ENCODE results near the gene SEC23B.

The SEC23B gene

DNA sequence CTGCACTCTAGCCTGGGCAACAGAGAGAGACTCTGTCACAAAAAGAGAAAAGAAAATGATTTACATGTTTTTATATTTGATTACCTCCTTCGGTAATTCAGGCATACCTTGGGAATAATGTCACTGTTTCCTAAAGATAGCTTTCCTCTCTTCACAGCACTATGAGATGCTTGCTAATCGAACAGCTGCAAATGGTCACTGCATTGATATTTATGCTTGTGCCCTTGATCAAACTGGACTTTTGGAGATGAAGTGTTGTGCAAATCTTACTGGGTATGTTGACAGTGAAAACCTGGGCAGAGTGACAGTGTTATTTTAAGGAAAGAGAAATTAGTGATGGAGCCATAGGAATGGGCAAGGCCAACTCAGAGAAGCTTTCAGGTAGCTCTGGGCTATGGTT is 19.6 kb downstream of the SEC23B start:
- no peak for DNase-seq

DNA sequence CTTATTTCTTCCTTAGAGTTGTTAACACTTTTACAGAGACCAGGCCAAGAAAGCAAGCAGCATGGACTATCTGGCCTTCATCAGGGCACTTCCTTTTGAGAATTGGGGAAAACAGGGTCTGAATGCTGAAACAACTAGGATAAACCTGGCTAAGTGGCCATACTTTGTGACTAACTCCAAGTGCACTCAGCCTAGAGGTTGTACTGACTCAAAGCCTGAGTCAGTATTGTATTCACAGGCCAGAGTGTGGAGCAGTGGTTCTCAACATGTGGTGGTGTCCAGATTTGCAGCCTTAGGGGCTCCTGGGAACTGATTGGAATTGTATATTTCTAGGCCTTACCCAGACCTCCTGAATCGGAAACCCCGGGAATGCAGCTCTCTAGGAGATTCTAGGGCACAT is 20.1 kb downstream of the SEC23B start:
- DNase-seq, result no peak

DNA sequence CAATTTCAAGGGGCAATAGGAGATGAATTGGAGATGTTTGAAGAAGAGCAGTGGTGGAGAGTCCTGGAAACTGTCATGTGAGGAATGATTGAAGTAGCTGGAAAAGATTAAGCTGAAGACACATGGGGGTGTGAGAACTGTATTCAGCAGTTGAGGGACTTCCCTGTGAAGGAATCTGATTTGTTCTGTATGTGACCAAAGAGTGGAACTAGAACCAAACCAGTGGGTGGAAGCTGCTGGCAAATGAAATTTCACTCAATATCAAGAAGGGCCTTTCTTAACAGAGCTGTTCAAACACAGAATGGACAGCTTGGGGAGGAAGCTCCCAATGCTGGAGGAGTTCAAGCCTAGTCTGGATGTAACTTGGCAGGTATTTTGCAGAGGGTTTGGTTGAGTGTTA is 21.3 kb downstream of the SEC23B start:
- DNase-seq, result no peak

DNA sequence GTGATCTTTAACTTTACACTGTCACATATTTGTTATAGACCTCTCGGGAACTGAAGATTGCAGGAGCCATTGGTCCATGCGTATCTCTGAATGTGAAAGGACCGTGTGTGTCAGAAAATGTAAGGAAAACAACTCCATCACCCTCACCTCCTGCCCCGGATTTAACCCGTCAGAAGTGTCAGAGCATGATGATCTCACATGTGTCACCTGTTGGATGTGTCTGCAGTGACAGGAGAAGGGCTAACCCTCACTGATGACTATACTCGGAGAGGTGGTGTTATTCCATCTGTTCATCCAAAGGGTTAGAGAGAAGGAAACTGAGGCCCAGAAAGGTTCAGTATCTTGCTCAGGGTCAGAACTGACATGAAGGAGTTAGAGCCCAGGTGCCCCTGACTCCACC is 24.9 kb downstream of the SEC23B start:
- DNase-seq, result no peak

DNA sequence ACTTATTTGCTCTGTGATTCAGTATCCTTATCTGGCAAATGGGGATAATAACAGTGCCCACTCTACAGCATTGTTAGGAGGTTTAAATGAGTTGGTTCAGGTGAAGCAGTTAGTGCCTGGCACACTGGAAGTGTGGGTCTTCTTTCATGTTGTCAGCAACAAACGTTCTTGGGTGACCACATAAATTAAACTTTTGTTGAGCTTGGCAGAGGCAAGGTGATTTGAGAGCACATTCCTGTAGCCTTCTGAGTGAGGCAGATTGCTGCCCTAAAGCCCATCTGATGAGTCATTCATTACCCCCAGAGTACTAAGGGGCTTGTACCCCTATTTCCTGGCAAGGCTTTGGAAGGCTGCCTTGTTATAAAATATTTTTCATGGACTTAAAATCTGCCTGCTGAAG is 25.8 kb downstream of the SEC23B start:
- no peak for DNase-seq

DNA sequence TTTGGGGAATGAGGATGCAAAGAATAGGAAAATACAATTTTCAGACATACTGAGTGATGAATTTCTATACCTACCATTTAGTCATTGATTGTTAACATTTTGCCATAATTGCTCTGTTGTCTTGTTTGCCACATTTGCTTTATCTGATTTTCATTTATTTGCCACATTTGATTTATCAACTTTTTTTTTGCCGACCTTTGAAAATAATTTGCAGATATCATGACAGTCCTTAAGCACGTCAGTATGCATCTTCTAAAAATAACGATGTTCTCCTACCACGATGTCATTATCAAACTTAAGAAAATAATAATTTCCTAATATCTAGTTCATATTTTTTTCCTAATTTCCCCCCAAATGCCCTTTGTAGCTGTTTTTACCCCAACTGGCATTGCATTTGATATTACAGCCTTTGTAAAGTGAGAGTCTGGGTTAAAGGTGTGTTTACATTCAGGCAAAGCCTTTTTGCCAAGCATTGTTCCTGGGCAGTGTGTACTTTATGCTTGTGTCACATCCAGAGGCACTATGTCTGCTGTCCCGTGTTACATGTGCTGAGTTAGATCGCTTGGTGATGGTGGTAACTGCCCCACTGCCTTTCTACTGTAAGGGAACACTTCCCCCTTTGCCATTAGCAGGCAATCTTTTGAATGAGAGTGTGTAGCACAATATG is 26.4 kb downstream of the SEC23B start:
- DNase-seq, result no peak

DNA sequence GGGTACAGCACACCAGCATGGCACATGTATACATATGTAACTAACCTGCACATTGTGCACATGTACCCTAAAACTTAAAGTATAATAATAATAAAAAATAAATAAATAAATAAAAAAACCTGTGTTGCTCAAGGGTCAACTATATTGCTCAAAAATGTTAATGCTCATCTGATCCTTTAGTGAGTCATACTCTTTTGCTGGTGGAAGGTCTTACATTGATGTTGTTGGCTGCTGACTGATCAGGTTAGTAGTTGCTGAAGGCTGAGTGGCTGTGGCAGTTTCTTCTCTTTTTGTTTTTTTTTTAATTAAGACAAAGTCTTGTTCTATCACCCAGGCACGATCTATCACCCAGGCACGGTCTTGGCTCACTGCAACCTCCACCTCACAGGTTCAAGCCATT is 29.9 kb downstream of the SEC23B start:
- DNase-seq, result no peak

DNA sequence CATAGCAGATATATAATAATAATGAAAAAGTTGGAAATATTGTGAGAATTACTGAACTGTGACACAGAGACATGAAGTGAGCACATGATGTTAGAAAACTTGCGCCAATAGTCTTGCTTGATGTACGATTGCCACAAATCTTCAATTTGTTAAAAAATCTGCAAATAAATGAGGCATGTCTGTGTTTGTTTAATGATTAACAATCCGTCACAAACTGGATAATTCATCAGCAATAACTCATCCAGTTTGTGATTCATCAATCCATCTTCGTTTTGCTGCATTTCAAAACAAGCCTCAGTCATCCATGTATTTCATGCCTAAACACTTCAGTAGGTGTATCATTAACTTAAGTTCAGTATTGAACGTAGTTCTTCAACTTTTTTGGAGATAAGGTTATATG is 34.0 kb downstream of the SEC23B start:
- DNase-seq, result no peak

DNA sequence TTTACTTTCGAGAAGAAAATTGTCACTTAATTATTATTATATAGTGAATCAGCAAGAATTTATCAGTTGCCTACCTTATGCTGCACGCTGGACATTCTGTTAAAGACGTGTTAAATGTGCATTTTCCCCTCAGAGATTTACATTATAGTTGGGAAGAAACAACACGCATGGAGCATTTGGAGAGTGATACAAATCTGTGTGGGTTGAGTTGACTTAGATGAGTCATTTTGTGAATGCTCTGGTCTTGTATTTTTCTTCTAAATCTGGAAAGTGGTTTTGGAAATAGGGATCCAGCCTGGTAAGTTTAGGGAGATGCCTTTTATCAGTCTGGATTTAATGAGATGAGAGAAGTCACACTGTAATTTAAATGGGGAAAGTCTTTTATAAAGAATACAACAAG is 35.5 kb downstream of the SEC23B start:
- no peak for DNase-seq

DNA sequence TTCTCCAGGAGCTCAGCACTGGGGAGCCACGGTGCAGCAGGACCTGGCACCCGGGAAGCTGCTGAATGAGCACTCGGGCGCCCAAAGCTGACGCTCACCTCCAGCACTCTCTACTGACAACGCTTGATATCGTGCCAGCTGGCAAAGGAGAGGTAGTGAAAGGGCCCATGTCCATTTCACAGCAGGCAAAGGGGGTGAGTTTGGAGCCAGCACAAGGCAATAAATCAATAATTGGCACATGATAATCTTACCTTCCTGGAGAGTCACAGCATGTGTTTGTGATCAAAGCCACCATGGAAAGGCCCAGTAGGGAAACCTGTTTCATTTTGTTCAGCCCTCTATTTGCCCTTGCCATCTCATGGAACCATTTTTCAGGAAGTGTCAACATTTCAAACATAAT is 36.2 kb downstream of the SEC23B start:
- DNase-seq, result no peak

DNA sequence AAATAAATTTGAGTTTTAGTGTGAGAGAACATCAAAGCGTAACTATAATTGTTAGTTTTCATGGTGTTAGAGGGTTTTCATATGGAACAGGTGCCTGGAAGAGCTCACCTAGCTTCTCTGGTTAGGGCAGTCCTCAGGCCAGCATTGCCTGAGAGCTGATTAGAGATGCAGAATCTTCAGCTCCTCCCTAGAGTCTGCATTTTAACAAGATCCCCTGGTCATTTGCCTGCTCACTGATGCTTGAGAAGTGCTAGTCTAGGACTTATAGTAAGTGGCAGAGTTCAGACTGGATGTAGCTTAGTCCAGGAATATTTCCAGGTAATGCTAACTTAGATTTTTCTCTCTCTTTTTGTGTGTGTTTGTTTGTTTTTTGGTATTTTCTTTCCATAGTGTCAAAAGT is 37.8 kb downstream of the SEC23B start:
- no peak for DNase-seq

DNA sequence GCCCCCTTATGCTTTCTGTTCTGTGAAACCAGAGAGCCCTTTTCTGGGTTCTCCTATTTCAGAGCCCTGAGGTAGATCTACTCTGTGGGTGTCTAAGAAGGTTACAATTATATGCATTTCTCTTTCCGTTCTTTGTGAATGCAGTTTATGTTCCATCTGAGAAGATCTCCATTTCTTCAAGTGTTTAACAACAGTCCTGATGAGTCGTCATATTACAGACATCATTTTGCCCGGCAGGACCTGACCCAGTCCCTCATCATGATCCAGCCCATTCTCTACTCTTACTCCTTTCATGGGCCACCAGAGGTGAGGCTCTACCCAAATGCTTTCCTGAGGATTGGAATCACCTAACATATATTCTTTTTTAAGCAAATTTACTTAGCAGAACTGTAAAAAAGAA is 40.7 kb downstream of the SEC23B start:
- DNase-seq, result no peak

DNA sequence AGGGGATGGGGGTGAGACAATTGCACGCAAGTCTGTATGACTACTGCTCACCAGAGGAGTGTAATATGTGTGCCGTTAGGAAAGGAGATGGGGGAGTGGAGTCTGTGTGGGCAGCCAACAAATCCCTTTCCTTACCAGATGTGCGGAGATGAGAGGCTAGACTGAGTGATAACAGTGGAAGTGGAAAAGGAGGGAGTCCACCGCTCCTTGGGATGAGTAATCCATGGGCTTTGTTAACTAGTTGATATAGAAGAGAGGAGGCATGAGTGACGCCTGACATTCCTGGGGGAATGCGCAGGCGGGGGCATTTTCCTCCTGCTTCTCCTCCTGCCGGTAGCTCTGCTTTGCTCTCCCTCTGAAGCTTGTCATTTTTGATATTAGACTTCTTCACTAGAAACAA is 46.0 kb downstream of the SEC23B start:
- DNase-seq, result no peak

DNA sequence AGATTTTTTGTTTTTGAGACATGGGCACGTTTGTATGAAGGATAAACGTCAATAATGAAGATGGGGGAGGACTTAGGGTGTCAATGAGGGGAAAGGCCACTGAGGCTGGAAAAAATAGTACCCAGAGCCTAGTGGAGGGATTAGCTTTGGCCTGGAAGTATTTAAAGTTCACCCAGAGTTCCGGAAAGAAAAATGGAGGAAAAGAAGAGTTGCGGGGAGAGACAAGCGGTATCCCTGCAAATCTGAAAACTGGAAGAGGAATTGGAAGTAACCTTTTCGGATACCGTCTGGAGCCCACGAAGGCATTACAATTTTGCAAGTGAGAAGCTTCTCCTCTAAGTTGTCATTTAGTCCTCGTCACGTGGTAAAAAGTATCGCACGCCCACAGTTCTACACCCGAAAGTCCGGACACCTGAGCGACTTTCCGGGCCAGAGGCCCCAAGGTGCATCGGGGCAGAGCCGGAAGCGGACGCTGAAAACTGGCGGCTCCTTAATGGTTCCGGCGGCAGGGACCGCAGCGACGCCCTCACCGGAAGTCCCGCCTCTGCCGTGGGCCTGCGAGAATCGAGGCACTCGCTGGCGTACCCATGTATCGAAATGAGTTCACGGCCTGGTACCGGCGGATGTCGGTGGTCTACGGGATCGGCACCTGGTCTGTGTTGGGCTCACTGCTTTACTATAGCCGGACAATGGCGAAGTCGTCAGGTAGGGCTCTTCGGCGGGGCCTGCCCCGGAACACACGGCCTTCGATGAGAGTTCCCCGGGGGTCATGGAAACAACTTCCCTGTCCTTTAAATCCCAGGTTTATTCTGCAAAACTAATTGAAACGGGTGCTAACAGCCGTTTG is 59.4 kb downstream of the SEC23B start, which contains the start of gene SMIM26:
TSS of gene SMIM26 (plus strand) at position 541 of the 847 bp plus-strand sequence. CDS start at position 588, 47 bp downstream.
- DNase-seq, result peak; percentile 94

DNA sequence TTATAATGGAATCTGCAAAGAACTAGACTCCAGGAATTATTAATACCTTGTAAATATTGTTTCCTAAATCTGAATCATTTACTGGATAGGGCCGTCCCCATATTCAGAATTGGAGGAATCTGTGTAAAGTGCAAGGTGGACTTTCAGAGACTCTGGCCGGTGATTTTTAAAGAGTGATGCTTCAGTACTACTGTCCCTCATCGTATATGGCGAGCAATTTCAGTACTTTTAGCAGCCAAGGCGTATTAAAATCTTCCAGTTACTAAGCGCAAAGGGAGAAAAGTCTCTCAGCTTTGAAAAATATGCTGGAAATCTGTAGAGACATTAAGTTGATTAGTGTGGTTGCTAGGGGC is 60.0 kb downstream of the SEC23B start:
- DNase-seq, result no peak

DNA sequence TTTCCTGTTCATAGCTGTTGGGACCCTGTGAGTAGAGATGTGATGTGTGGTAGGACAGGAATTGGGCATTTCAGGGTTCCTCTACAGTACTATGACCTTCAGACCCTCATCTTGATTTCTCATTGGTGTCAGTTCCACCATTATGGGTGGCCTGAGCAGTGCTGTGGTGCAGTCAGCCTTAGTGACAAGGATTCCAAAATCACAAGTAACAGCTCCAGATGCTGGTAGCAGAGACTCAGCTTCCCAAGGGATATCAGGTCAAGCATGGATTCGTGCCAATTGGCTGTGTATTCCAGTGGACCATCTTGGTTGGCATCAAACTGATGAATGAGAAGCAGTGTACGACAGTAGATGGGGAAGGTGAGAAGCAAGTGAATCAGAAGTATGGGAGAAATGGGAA is 63.3 kb downstream of the SEC23B start:
- no peak for DNase-seq

DNA sequence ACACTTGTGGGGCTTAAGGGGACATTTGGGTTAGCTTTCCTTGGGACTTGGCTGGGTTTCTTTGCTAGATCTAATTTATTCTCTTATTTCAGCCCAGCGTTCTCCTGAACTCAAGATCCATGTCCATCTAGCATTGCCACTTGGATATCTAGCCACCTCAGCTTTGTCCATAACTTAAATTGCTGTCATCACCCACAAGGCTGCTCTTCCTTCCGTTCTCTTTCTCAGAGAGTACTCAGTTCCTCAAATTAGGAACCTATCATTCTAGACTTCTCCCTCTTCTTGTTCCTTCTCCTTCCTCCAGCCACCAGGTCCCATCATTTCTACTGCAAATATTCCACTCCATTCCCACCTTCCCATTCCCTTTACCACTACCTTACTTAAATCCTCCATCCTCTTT is 63.8 kb downstream of the SEC23B start:
- no peak for DNase-seq

DNA sequence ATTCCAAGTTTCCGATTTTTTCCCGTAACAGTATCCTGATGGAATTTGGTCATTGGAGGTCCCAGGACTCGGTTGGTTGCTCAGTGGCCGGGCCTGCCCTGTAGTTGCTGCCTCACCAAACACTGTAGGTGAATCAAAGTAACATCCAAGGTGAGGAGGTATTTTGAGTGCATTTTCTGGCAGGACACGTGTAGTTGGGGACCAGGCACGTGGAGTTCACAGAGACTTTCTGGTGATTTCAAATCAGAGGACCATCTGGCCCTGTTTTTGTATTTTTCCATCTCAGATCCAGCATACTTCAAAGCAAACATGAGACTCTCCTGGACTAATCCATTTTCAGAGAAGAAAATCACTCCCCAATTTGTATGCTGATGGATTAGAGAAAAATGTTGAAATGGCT is 70.2 kb downstream of the SEC23B start:
- no peak for DNase-seq

DNA sequence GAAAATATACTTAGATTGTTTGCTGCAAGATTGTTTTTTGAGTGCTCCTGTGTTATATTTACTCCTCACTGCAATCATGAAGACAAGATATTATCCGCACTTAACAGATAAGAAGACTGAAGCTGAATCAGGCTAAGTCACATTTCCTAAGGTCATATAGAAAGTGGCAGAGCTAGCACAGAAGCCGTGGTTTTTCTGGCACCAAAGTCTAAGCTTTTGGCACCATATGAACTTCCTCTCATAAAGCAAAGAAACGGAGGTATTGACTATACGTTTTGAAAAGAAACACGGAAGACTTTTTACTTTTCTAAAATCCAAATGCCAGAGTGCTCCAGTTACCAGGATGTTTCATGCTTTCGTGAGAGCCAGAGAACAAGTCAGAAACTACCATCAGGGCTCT is 70.8 kb downstream of the SEC23B start:
- no peak for DNase-seq

DNA sequence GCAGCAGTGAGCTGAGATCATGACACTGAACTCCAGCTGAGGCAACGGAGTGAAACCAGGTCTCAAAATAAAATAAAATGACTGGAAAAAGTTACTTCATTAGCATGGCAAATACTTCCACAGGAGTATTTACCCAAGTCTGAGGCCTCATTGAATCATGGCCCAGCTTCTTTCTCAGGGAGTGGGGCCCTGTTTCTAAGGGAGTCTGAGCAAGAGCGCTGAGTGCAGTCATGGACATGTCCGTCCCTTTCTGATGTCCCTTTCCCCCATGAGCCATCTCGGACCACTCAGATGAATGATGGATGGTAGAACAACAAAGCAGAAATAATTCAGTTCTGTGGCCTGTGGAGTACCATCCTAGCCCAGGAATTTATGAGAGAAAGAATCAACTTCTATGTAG is 72.3 kb downstream of the SEC23B start:
- no peak for DNase-seq

DNA sequence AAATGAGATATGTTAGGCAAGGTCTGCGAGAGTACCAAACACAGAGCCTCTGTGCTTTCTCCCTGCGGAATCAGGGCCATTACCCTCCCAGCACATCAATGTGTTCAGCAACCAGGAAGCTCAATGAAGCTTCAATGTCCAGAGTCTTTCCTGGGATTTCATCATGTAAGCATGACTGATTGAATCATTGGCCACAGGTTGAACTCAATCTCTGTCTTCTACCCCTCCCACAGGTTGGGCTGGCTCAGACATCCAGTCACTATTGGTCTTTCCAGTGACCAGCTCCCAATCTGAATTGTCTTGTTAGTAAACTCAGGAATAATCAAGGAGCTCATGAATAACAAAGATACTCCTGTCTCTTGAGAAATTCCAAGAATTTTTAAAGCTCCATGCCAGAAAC is 77.4 kb downstream of the SEC23B start:
- DNase-seq, result no peak

DNA sequence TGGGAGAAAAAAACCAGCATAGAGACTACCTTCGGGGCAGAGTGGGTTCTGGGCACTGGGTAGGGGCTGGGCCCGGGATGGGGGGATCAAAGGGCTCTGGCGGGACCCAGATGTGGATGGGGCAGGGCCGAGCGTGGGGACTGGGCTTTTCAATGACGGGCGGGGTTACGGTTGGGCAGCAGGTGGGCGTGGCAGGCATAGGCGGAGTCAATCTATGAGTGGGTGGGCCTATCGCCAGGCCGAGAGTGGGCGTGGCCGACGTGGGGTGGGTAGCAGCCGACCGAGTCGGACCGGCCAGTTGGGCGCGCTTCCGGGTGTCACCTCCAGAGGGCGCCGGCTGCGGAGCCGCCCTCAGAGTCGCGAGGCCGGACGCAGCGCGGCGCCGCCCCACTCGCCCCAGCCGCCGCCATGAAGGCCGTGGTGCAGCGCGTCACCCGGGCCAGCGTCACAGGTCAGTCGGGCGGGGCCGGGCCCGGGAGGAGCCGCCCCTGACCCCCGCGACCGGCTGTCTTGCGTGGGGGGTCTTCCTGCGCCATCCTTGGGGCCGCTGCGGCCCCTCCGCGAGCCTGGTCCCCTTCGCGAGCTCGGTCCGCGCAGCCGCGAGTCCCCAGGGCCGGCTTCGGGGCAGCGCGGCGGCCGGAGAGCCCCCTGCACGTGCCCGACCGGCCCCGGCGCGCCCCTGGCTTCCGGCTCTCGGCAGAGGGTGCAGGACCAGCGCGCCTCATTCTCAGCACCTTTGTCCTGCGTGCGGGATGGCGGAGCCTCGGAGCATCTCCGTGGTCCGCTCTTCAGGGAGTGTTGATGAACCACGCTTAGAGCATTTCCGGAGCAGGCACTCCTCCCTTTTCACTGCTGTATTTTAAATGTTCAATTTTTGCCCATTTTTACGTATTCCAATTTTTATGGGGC is 80.2 kb downstream of the SEC23B start, which contains the start of gene DTD1:
TSS of gene DTD1 (plus strand) at position 390 of the 909 bp plus-strand sequence. CDS start at position 409, 19 bp downstream.
- DNase-seq, result peak; percentile 75

DNA sequence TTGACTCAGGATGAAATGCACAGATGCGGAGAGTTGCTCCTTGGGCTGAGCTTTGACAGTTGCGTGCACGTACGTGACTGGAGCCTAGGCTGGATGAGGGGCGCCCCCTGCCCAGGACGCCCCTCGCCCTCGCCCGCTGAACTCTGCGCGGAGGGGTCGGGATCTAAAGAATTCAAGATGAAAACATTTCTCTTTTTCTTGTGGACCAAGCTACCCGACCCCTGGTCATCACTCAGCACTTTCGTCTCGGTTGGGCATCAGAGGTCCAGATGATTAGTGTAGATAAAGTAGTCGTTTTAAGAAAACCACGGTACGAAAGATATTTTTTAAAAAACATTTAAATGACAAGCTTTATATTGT is 80.8 kb downstream of the SEC23B start:
- no peak for DNase-seq

Data from activated CD4-positive, alpha-beta T cell treated with anti-CD3 and anti-CD28 coated beads, Interleukin-2, amount 50 U/mL, for 1 hour (primary cell).